ENCODE measurements around the gene CRTAC1. TPM values are rescaled to one million over a fixed set of nuclear protein-coding genes. Genes with fewer than 3 reads are reported as not detected.

The CRTAC1 gene
- total and polyA plus RNA-seq, 9 of the 15 experiments (the other 6 are each of a cell fraction or from before 2014, with no cell fraction given), result not detected

- POLR2A ChIA-PET, result interaction anchor here (0.6 kb wide), 1 partner anchor 152 kb away, joined by 4 read pairs; no protein-coding TSS in a partner anchor
- ATAC-seq (no peak), FAIRE-seq (no peak), DNase-seq (ENCODE audit: extremely low read depth in 1 of 4, low spot score in 3 of 4) (no peak)
- CTCF ChIA-PET (ENCODE audit: low intra/inter-chr PET ratio), result no interaction called here
- Histone ChIP-seq H3K27ac (ENCODE audit: extremely low read depth, low read depth, low read length) (no peak overlapping the region), H3K9me3 (replicated peaks; ENCODE audit: control insufficient read depth, insufficient read depth, low read depth, low read length) (no peaks in the 10 kb centered on the region), H3K79me2 (ENCODE audit: control insufficient read depth, insufficient read depth, low read length) (no peaks in the 10 kb centered on the region), H3K36me3 (ENCODE audit: control insufficient read depth, insufficient read depth, low read length) (no peaks in the 10 kb centered on the region), H3K27me3 (ENCODE audit: control insufficient read depth in 2 of 2, insufficient read depth in 2 of 2, low read length in 2 of 2) (peaks cover 0 to 29% of the 10 kb centered on the region in 2 experiments; a peak in 3 of 5 replicates), H4K20me1 (replicated peaks; ENCODE audit: control insufficient read depth, insufficient read depth, low read length) (no peaks in the 10 kb centered on the region), H3K9me1 (ENCODE audit: control insufficient read depth, insufficient read depth, low read length) (no peaks in the 10 kb centered on the region), H2AFZ (ENCODE audit: low read depth, low read length) (no peak overlapping the region), H3K4me1 (replicated peaks in 1 of 2; ENCODE audit: control insufficient read depth in 2 of 2, insufficient read depth in 2 of 2, low read length in 2 of 2) (peaks cover 0 to 6% of the 10 kb centered on the region in 2 experiments; a peak in 2 of 5 replicates), H3K9ac (ENCODE audit: insufficient read depth in 1 of 2, low read depth in 2 of 2, low read length in 2 of 2) (no peak overlapping the region), H3K4me3 (no peak overlapping the region), H3K4me2 (ENCODE audit: insufficient read depth, low read length) (no peak overlapping the region)
- no CpG with 5 or more reads among the region's 1 CpG for WGBS (ENCODE audit: insufficient coverage, low coverage, missing lambda C conversion rate)
- in situ Hi-C loops (cut with MboI), result no loop called here
- intact Hi-C loops (cut with micrococcal nuclease), result no loop called here
- no TSS peak for BruUV-seq (replicated peaks)
- TF ChIP-seq DLX4 (CRISPR knock-in tag; IDR thresholded peaks at IDR 0.05) (no peak), ZC3H4 (CRISPR knock-in tag; IDR thresholded peaks at IDR 0.05; ENCODE audit: borderline replicate concordance) (no peak), ZBTB40 (IDR thresholded peaks at IDR 0.05) (no peak), ZBTB40 (CRISPR knock-in tag; IDR thresholded peaks at IDR 0.05) (no peak), MAZ (CRISPR knock-in tag; conservative IDR thresholded peaks at IDR 0.05 in 1 of 2, IDR thresholded peaks at IDR 0.05 in 1 of 2) (no peak), E2F1 (CRISPR knock-in tag; IDR thresholded peaks at IDR 0.05) (no peak), TFE3 (CRISPR knock-in tag; IDR thresholded peaks at IDR 0.05) (no peak), TAF15 (IDR thresholded peaks at IDR 0.05; ENCODE audit: low read depth, low read length) (no peak), HSF4 (CRISPR knock-in tag; IDR thresholded peaks at IDR 0.05; ENCODE audit: borderline replicate concordance) (no peak)
Measured at GRCh38 chr10:97826892-97827291, 203.5 kb downstream of the CRTAC1 start.
